ENCODE results near the gene WRAP73.

WRAP73 gene

DNA sequence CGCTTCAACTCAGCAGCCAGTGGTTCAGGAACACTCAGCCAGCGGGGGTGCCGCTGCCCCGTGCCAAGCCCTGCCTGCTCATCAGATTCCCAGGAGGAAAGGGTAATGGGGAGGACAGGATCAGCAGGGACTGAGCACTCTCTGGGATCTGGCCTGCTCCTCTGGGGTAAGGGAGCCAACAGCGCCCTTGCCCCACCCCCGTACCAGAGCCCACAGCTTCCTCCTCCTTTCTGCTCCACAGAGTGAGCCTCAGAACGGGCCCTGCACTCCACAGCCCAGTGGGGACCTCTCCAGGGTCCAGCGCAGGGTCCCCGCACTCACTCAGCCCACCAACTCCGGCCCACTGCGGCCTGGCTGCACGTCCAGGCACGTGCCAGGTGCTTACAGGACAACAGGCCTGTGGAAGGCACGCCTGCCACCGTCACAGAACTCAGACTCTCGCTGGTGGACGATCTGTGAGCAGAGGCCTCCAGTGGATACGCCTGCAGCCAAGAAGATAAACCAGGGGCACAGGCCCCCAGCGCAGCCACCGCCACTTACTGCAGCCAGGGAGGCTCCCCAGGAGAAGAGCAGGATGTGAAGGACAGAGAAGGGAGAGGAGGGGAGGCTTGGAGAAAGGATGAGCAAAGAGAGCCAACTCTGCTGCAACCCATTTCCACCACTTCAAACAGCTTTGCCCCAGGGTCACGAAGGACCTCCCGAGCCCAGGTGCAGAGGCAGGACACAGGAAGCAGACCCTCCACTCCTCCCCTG, 40.7 kb downstream of the WRAP73 start:
- no peak for DNase-seq

DNA sequence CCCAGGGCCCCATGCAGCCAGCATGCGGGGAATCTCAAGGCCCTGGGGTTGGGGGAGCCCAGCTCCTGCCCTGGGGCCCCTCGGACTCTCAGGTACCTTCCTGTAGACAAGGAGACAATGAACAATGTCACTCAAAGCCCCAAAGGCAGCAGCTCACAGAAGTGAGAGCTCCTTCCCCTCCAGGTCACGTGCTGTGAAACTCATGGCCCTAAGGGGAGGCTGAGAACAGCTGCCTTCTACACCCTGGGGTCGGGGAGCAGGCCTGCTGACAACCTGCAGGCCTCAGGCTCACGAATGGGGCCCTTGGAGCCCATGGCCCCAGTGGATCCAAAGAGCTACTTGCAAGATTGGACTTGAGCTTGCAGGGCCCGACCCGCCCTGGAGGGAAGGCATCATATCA, 41.7 kb downstream of the WRAP73 start:
- DNase-seq, result no peak

DNA sequence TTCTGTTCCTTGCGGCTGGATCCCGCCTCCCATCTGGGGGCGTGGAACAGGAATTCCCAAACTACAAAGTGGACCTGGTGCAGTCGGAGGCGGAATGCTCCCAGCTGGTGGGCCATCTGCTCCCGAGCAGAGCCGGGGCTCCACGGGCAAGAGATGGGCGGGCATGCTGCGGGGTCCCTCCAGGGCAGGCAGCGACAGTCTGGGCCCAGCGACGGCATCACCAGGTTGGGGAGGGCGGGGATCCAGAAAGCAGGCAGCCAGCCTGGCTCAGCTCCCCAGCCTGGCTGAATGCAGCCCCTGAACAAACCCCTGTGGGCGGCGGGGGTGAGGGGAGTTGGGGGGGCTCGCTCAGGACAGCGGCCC, 42.2 kb downstream of the WRAP73 start:
- no peak for DNase-seq

DNA sequence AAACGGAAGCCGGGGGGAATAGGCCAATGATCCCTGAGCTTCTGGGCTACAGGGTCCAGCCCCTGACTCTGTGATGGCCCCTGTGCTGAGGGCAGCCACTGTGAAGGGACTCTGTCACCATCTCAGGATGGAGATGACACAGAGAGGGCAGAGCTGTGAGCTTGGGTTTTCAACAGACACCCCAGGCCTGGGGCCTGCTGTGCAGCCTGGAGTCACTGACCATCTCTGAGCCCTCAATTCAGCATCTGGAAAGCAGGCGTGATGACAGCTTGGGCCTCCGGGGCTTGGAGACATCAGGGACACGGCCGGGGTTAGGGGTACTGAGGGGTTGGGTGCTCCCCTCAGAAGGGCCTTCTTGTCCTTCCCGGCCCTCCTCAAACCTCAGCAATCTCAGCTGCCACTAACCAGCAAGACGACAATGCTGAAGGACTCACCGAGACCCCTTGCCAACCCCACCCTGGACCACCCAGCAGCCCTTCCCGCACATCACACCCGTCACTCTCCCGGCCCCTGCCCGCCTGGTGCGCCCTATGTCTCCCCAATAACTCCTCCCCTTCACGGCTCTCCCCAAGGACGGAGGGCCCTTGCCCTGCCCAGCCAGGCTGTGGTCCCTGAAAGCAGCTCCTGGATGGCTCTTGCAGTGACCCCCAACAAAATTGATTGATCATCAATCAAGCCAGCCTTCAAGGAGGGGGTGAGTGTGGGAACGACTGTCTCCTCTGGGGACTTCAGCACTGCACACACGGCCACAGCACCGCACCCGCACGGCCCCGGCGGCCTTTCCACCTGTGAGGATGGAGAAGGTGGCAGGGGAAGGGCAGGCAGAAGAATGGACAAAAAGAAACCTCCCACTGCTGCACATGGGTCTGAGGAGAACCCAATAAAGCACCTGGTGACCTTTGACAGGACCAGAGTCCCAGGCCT, 42.9 kb downstream of the WRAP73 start:
- no peak for DNase-seq

DNA sequence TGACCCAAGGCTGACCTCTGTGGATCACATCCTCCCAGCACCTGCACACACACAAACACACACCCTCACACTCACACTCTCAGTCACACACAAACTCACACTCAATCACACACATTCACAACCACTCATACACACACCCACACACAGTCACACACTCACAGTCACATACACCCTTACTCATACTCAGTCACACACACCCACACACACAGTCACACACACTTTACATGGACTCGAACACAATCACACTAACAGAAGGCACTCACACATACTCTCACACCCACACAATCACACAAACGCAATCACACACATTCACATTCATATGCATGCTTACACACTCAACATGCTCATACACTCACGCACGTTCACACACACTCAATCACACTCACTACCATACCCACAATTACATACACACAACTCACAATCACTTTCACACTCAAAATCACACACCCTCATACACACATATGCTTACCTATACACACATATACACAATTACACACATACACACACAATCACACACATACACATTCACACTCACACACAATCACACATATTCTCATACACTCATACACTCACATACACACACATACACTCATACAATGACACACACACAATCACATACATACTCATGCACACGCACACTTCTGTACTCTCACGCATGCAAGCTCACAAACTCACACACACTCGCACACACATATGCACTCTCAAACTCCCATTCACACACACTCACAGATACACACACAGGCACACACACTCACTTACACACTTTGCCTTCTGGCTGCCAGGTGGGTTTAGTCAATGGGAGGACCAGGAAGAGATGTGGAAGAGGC, 44.7 kb downstream of the WRAP73 start:
- DNase-seq, result no peak

DNA sequence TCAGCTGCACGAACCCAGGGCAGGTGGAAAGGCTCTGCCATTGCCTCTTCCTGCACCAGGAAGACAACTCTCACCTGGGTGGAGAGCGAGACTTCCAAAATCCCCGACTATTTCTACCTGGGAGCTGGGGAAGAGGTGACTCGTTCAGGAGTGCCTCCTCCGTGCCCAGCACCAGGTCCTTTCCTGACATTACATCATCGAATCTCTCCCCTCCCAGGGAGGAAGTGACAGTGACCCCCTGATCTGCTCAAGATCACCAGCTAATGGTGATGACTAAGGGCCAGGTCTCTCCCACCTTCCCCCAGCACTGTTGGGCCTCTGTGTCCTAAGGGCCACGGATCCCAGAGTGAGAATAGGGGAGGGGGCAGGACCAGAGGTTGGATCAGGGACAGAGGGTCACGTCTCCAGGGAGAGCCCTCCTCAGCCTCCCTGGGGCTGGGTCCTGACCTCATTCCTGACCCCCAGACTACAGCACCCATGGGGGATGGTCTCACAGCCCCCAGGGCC, 45.4 kb downstream of the WRAP73 start:
- no peak for DNase-seq

DNA sequence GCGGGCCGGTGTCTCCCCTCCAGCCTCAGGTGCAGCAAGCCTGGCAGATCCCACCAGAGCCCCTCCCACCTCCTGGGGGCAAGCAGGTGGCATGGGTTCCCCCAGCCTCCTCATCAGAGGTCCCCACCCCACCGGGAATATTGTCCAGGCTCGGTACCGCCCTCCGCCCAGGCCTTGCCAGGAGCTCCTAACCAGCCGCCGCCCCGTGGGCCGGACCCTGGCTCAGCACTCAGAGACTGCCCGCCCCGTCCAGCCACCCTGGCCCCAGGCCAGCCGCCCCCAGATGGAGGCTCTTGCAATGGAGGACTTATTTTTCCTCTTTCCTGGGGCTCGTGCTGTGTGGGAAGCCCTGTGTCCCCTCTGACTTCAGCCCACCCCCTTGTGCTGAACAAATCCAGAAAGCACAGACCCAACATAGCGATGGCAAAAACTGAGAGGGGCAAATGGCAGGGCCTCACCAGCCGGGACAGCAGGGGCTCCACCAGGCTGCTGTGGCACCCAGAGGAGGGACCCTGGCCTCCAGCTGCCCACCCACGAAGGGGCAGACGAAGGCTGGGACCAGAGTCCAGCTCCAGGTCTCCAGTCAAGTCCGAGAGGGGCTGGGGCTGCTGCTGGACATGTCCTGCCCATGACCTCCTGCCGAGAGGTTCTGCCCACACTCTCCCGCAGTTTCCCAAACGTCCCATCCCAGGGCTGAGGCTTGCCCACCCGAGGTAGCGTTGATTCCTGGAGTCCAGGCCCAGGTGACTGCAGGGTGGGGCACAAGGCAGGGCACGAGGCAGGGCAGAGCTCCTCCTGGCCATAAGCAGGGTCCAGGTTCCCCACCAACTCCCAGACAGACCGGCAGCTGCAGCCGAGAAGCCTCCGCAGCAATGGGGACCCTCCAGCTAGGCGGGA, 46.1 kb downstream of the WRAP73 start:
- DNase-seq, result no peak

DNA sequence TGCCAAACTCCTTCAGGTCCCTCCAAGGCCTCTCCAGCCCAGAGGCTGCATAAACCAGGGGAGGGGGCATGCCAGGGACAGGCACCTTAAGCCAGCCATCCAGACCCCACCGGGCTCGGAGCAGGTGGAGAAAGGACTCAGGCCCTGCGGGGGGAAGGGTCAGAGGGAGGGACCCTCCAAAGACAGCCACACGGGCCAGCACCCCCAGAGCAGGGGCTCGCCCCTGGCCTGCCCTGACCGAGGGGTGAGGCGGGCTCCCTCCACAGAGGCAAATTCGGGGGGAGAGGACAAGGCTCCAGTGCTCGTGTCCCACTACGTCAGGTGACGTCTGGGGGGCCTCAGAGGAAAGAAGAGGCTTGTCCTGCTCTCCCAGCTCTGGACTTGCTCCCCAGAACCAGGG, 46.7 kb downstream of the WRAP73 start:
- no peak for DNase-seq

DNA sequence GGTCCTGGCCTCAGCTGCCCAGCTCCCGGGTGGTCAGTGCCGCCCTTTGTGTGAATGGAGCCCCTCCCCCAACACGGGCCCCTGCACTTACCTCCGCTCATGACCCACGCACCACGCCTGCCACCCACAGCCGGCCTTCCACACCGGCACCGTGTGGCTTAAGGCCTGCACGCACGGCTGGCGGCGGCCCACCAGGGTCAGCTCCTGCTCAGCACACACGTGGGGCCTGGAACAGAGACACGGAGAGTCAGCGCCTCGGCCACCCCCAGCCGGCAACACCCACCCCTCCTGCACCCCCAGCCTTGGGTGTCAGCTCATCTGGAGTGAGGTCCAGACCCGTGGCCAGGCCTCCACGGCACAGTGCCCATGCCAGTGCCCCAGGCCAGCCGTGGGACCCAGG, 47.5 kb downstream of the WRAP73 start:
- DNase-seq, result no peak

DNA sequence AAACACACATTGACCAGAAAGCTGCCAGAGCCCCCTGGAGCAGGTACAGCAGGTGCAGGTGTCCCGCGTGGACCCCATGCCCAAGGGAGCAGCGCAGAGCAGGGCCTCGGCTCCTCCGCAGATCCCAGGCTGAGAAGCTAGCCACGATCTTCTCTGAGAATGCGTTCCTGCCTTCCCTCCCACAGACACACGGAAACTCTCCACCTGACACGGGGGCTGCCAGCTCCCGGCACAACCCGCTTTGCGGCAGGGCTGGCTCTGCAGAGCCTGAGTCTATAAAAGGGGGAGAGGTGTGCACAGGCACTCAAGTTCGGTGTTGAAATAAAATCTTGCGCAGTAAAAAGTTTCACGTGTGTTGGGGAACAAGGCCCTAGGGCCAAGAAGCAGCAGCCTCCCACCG, 48.2 kb downstream of the WRAP73 start:
- no peak for DNase-seq

DNA sequence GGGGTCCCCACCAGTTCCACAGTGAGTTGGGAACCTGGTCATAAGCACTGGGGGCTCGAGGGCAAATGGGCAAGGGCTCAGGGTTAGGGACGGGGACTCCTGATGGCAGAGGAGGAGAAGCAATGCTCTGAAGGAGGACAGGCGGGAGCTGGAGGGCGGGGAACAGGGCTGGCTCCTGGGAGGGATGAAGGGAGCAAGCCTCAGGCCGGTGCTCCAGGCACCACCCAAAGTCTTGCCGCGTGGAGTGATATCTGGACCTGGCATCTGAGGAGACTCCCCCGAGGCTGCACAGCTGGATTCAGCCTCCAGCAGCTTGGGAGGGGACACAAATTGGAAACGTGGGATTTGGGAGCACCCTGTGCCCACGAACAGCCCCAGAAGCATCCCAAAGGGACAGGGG, 49.5 kb downstream of the WRAP73 start:
- no peak for DNase-seq

DNA sequence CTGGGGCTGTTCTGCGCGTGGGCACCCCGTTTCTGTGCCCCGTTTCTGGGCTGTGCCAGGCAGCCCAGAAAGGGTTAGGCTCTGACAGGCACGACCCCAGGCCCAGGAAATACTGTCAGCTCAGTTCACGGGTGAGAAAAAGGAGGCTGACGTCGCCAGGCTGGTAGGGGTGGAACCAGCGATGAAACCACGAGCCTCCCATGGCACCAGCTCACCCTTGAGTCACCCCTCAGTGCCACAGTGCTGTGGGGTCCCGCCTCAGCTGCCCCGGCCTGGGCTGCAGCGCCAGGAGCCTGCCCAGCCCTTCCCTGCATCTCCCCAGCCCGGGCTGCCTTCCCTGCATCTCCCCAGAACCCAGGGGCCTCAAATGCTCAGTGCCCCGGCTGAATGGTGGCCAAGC, 50.1 kb downstream of the WRAP73 start:
- no peak for DNase-seq

DNA sequence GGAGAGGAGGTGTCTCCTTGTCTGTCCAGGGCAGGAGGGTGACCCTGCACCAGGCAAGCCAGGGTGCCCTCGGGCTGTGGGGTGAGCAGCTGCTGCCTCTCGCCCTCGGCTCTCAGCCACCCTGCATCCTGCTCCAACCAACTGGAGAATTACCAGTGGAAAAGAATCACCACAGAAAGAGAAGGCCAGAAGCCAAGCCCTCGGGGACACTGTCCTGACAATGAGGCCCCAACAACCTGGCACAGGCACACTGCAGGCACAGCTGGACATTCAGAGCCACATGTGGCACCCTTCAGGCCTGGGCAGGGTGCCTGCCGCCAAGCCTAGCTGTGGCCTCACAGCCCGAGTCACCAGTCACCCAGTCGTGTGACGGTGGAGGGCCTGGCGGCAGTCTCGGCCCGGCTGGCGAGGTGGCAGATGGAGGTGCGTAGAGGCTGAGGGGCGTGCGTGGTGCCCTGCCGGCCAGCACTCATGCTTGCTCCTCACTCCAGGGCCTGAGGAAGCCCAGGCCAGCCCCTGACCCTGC, 50.6 kb downstream of the WRAP73 start:
- DNase-seq, result no peak

DNA sequence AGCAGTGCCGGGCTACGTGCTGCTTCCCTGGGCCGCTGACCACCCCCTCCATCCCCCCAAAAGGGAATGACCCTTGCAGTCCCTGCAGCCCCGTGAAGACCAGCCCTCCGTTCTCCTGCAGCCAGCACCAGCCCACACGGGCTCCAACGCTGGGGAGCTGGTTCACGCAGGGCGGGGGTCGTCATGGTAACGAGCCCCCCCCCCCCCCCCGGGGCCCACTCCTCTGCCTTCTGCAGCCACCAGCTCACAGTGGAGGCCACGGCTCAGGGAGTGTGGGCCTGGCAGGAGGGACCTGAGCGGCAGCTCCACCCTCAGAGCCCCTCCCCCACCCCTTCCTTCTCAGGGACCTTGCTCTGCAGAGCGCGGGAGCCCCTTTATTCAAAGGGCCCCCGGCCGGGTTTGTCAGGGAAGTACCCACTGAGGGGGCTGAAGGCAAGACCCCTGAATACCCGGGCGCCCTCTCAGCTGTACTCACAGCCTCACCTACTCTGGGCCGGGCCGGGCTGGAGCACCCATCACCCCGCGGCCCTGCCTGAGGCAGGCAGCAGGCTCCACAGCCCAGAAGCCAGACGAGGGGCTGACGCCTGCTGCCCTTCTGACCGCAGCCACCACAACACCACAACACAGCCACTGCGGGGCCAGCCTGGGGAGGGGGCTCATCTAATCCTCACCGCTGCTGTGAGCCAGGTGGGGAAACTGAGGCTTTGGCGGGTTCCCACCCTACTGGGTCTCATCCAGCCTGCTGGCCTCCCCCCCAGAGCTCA, 51.2 kb downstream of the WRAP73 start:
- DNase-seq, result no peak

DNA sequence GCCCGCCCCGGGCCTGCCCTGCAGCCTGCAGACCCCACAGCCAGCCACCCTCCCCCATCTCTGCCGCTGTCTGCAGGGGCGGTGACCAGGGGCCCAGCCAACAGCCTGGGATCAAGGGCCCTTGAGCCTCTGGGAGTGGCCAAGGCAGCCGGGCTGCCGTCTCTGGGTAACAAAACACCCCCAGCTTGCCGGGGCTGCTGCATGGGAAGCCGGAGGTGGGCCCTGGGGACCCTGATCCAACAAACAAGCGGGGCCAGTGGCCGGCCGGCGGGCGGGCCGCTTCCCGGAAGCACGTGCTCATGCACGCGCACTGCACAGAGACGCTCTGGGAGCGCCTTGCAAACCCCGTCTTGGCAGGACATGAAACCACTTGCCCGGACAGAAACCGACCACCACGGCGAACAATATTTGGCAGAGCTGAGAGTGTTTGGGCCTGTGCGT, 51.8 kb downstream of the WRAP73 start:
- no peak for DNase-seq

DNA sequence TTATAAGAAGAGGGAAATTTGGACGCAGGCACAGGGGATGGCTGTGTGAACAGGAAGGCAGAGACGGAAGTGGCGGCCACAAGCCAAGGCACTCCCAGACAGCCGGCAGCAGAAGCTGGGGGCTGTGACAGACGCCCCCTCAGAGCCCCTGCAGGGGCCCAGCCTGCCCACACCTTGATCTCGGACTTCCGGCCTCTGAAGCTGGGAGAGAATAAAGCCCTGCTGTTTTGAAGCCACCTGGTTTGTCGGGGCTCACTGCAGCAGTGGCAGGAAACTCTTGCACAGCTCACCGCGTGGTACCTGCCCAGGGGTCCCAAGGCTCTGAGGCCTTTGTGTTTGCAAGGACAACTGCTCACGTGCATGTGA, 52.3 kb downstream of the WRAP73 start:
- no peak for DNase-seq

DNA sequence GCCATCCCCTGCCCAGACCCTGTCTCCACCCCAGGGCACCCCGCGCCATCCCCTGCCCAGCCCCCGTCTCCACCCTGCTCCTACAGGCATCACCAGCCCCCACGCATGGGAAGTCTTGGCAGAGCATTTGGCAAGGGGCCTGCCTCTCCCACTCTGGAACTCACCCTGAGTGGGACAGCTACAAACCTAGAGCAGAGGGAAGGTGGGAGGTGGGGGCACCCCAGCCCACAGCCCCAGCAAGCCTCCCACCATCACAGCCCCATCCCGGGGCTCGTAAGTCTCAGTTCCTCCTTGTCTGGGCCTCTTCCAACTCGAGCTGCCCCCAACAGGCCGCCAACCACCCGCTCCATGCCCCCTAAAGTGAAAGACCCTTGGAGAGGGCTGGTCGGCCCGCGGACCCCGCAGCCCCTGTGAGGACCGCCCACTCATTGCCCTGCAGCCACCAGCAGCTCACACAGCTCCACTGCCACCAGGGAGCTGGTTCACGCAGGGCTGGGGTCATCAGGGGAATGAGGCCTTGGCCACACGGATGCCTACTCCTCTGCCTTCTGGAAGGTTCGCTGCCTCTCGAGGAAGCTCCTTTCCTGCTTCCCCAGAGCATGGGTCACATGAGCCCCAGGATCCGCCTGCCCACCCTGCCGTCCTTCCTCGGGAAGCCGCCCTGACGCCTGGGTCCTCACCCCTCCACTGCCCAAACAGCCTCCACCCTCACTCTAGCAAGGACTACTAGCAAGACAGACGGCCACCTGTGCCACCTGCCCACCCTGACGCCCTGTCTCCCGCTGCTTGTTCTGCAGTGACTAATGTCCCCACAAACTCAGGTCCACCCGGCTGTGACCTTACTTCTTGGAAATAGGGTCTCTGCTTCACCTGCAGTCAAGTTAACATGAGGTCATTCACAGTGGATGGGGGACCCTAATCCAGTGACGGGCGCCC, 53.0 kb downstream of the WRAP73 start:
- no peak for DNase-seq

DNA sequence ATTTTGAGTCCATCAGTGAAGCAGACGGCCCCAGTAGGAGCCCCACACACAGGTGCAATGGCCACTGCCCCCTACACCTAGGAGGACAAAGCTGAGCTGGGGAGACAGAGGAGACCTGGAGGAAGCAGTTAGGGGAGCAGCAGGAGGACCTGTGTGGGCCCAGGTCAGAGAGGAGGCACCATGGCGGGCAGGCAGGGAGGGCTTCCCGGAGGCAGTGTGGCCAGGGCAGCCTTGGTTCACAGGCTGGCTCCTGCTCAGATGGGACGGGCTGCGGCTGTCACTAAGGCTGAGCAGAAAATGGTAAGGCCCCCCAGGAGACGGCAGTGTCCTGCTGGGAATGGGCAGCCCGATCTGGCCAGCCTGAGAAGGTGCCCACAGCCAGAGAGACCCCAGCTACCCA, 54.0 kb downstream of the WRAP73 start:
- DNase-seq, result no peak

DNA sequence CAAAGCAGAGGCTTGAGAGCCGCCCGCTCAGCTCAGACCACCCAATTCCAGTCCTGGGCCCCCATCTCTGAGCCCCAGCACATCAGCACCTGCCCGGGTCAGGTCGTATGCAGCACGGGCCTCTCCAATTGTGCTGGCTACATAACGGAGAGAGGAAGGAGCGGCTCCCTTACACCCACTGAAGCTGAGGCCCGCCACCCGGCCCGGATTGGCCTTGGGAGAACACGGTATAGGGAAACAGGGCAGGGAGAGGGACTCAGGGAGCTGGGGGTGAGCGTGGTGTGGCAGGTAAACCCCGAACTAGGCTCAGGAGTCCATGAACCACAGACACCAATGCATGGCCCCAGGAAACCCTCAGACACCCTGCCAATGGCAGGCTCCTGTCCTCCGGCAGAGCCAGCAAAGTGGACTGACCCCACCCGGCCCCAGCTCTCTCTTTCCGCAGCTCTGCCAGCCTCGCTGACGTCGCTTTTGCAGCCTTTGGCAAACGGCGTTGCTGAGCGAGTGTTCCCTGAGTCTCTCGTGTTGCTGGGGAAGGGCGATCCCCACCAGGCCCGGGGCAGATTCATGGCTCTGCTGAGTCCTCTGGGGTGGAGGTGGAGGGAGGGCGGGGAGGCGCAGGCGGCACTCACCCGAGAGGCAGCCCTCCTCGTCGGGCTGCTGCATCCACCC, 55.1 kb downstream of the WRAP73 start:
- no peak for DNase-seq

All from islet precursor cell (in vitro differentiated cells).